Keratinocyte (primary cell): ENCODE measurements around the gene BNC2. TPM values are rescaled to one million over a fixed set of nuclear protein-coding genes. Genes with fewer than 3 reads are reported as not detected.
"Not testable (repeated sequence)": the region's sequence is repeated elsewhere in the genome, so short reads cannot be mapped to it uniquely, and the experiment has no call there.

ENCODE experiments used
- DNase-seq: peaks from one replicate; pipeline ENCODE4 v3.0.0-alpha.2; 2011; ENCODE audit warnings: low read depth, missing footprints, low spot score
- FAIRE-seq: peaks from 2 replicates; lab custom pipeline; 2011; peaks lifted over from hg19 to GRCh38; lab: Jason Lieb, UNC
- H2AFZ ChIP-seq: 2 replicates; pipeline ENCODE4 v1.6.0; 2012; ENCODE audit warnings: low read length, control low read depth, inconsistent platforms; ENCODE audit not compliant: control insufficient read depth
- H3K27ac ChIP-seq: 2 replicates; pipeline ENCODE4 v1.5.1; 2011; ENCODE audit warnings: low read length; ENCODE audit not compliant: control insufficient read depth, insufficient read depth
- H3K27me3 ChIP-seq: 3 replicates; pipeline ENCODE4 v1.6.0; 2011; ENCODE audit warnings: low read length; ENCODE audit not compliant: control insufficient read depth, insufficient read depth; ENCODE audit errors: extremely low read depth
- H3K36me3 ChIP-seq, 2 experiments: 2 replicates in 1 of 2; 3 replicates in 1 of 2; pipeline ENCODE4 v1.5.1; 2011; ENCODE audit warnings: low read length in 2 of 2, mild to moderate bottlenecking in 1 of 2; ENCODE audit not compliant: control insufficient read depth in 2 of 2, insufficient read depth in 2 of 2; ENCODE audit errors: extremely low read depth in 1 of 2
- H3K4me1 ChIP-seq: 3 replicates; pipeline ENCODE4 v1.5.1; 2011; ENCODE audit warnings: low read length; ENCODE audit not compliant: control insufficient read depth, insufficient read depth; ENCODE audit errors: extremely low read depth
- H3K4me2 ChIP-seq: 3 replicates; pipeline ENCODE4 v1.6.0; 2011; ENCODE audit warnings: low read depth, low read length; ENCODE audit not compliant: control insufficient read depth, insufficient read depth; ENCODE audit errors: extremely low read depth
- H3K4me3 ChIP-seq, 3 experiments: fragments of 200-600 bp in 1 of 3; sonication (generic) in 1 of 3; 2 replicates in 2 of 3; 3 replicates in 1 of 3; pipeline ENCODE4 v1.5.1; 2011 to 2016; ENCODE audit warnings: low read length in 3 of 3, mild to moderate bottlenecking in 3 of 3, control low read depth in 2 of 3, inconsistent platforms in 1 of 3, low read depth in 1 of 3, mixed read lengths in 1 of 3, mixed run types in 1 of 3, moderate library complexity in 1 of 3; ENCODE audit not compliant: control insufficient read depth in 2 of 3, insufficient read depth in 2 of 3; ENCODE audit errors: extremely low read depth in 1 of 3
- H3K79me2 ChIP-seq: 2 replicates; pipeline ENCODE4 v1.6.0; 2012; ENCODE audit warnings: low read length; ENCODE audit not compliant: control insufficient read depth, insufficient read depth
- H3K9ac ChIP-seq: 3 replicates; pipeline ENCODE4 v1.6.0; 2011; ENCODE audit warnings: low read length; ENCODE audit not compliant: control insufficient read depth, insufficient read depth; ENCODE audit errors: extremely low read depth
- H3K9me1 ChIP-seq: 3 replicates; pipeline ENCODE4 v1.6.0; 2011; ENCODE audit warnings: low read length; ENCODE audit not compliant: control insufficient read depth, insufficient read depth; ENCODE audit errors: extremely low read depth
- H3K9me3 ChIP-seq: 2 replicates; pipeline ENCODE4 v1.5.1; 2012; ENCODE audit warnings: low read depth, low read length; ENCODE audit not compliant: control insufficient read depth
- H4K20me1 ChIP-seq: 3 replicates; pipeline ENCODE4 v1.6.0; 2011; ENCODE audit warnings: low read length; ENCODE audit not compliant: control insufficient read depth, insufficient read depth; ENCODE audit errors: extremely low read depth
- EZH2 ChIP-seq: IDR thresholded peaks from one replicate; pipeline ENCODE4 v1.6.1; 2012; ENCODE audit warnings: inconsistent platforms, mild to moderate bottlenecking, low read length, moderate library complexity
- dilution Hi-C: fragments of 300-500 bp; cut with MboI; formaldehyde crosslinking; loops from one replicate; pipeline ENCODE4 v1.7.0; 2020; ENCODE audit warnings: low sequenced_read_pairs; ENCODE audit not compliant: extremely low pct_ligation_motif_present
- polyA plus RNA-seq, 5 experiments: library from polyadenylated mRNA; depleted of rRNA in 3 of 5; stranded (reverse) in 3 of 5; stranded (forward) in 1 of 5; unstranded in 1 of 5; fragments of >200 nt; gene quantifications; 1 replicate in 1 of 5; 2 replicates in 3 of 5; 3 replicates in 1 of 5; pipeline versions ENCODE4 v1.2.1 to v1.2.3, GENCODE V29; 2011 to 2012; ENCODE audit warnings: missing spikeins in 2 of 5, low read depth in 1 of 5, low replicate concordance in 1 of 5
- TF ChIP-seq, protein P1 (sequence below), 3 experiments: IDR thresholded peaks in 1 of 3; conservative IDR thresholded peaks in 1 of 3; optimal IDR thresholded peaks in 1 of 3; 2 replicates in 2 of 3; 3 replicates in 1 of 3; pipeline versions ENCODE3 to v1.5.1; 2011; ENCODE audit warnings: low read length in 3 of 3, mild to moderate bottlenecking in 3 of 3, moderate library complexity in 2 of 3, control low read depth in 1 of 3, inconsistent platforms in 1 of 3; ENCODE audit not compliant: insufficient read depth in 2 of 3; ENCODE audit errors: extremely low read depth in 1 of 3

BNC2 gene
- polyA plus RNA-seq, 1 donor (not counting 4 experiments of a cell fraction or from before 2014, with no cell fraction given) = 1.1 TPM

DNA sequence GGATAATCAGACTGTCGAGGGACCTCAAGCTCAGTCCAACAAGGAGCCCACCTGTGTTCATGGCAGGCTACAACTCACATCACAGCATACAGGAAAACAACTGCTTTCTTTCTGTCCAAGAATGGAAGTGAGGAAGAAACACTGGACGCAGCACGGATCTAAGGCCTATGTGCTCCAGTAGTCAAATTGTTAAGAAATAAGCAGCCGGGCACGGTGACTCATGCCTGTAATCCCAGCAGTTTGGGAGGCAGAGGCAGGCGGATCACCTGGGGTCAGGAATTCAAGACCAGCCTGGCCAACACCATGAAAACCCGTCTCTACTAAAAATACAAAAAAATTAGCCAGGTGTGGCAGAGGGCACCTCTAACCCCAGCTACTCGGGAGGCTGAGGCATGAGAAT is 427.8 kb downstream of the BNC2 start:
- Histone ChIP-seq H3K4me1 (peaks cover 4% of the 10 kb centered on the region), H3K4me3 (peak overlapping the region in 1 of 3 experiments; percentile 17), H3K9me1 (no peaks in the 10 kb centered on the region), H3K27me3 (no peaks in the 10 kb centered on the region), H3K79me2 (no peaks in the 10 kb centered on the region), H3K4me2 (peak overlapping the region; percentile 84), H3K27ac (peak overlapping the region; percentile 42), H3K9me3 (no peaks in the 10 kb centered on the region), H3K36me3 (no peaks in the 10 kb centered on the region), H3K9ac (peak overlapping the region; percentile 31), H4K20me1 (no peaks in the 10 kb centered on the region), H2AFZ (peak overlapping the region; percentile 96)
- no peak for TF ChIP-seq EZH2
- TF ChIP-seq, protein P1, sequence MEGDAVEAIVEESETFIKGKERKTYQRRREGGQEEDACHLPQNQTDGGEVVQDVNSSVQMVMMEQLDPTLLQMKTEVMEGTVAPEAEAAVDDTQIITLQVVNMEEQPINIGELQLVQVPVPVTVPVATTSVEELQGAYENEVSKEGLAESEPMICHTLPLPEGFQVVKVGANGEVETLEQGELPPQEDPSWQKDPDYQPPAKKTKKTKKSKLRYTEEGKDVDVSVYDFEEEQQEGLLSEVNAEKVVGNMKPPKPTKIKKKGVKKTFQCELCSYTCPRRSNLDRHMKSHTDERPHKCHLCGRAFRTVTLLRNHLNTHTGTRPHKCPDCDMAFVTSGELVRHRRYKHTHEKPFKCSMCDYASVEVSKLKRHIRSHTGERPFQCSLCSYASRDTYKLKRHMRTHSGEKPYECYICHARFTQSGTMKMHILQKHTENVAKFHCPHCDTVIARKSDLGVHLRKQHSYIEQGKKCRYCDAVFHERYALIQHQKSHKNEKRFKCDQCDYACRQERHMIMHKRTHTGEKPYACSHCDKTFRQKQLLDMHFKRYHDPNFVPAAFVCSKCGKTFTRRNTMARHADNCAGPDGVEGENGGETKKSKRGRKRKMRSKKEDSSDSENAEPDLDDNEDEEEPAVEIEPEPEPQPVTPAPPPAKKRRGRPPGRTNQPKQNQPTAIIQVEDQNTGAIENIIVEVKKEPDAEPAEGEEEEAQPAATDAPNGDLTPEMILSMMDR (optimal IDR thresholded peaks at IDR 0.05 in 1 of 3, IDR thresholded peaks at IDR 0.05 in 1 of 3, conservative IDR thresholded peaks at IDR 0.05 in 1 of 3; ENCODE audit: extremely low read depth in 1 of 3, insufficient read depth in 2 of 3, low read length in 3 of 3) = no peak
- DNase-seq (no peak), FAIRE-seq (peak; percentile 88)
- dilution Hi-C loops = no loop called here

GRCh38 chr9:16441791-16442190 is 428.7 kb downstream of the BNC2 start:
- Histone ChIP-seq H3K36me3 (no peaks in the 10 kb centered on the region), H3K27ac (no peak overlapping the region), H3K9me1 (no peaks in the 10 kb centered on the region), H3K4me2 (no peak overlapping the region), H3K79me2 (no peaks in the 10 kb centered on the region), H3K4me1 (peaks cover 4% of the 10 kb centered on the region), H4K20me1 (no peaks in the 10 kb centered on the region), H3K9ac (no peak overlapping the region), H3K4me3 (no peak overlapping the region), H3K9me3 (no peaks in the 10 kb centered on the region), H2AFZ (no peak overlapping the region), H3K27me3 (no peaks in the 10 kb centered on the region)
- dilution Hi-C loops = no loop called here
- no peak for DNase-seq
- no peak for FAIRE-seq
- TF ChIP-seq, protein P1 (optimal IDR thresholded peaks at IDR 0.05 in 1 of 3, IDR thresholded peaks at IDR 0.05 in 1 of 3, conservative IDR thresholded peaks at IDR 0.05 in 1 of 3; ENCODE audit: extremely low read depth in 1 of 3, insufficient read depth in 2 of 3, low read length in 3 of 3) = no peak
- no peak for TF ChIP-seq EZH2

DNA sequence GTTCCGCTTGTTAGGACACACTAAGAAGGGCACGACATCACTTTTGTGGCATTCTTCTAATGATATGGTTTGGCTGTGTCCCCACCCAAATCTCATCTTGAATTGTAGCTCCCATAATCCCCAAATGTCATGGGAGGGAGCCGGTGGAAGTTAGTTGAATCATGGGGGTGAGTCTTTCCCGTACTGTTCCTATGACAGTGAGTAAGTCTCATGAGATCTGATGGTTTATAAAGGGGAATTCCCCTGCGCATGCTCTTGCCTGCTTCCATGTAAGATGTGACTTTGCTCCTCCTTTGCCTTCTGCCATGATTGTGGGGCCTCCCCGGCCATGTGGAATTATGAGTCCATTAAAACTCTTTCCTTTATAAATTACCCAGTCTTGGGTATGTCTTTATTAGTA is 431.6 kb downstream of the BNC2 start:
- H3K4me3 ChIP-seq, H3K27me3 ChIP-seq, H3K4me1 ChIP-seq, H3K9me3 ChIP-seq, FAIRE-seq, H3K4me2 ChIP-seq, H3K9ac ChIP-seq, DNase-seq, H3K27ac ChIP-seq, H3K36me3 ChIP-seq, H4K20me1 ChIP-seq, dilution Hi-C loops, H3K9me1 ChIP-seq, H2AFZ ChIP-seq, H3K79me2 ChIP-seq: not testable (repeated sequence)
